IPS-NIHi11 (cell line): ENCODE data around the gene COG8.
"Not testable (repeated sequence)": the region's sequence is repeated elsewhere in the genome, so short reads cannot be mapped to it uniquely, and the experiment has no call there.

Experiments used
- DNase-seq: peaks from one replicate; pipeline ENCODE4 v3.0.0; 2012; ENCODE audit warnings: mixed read lengths, low spot score

COG8 gene

DNA sequence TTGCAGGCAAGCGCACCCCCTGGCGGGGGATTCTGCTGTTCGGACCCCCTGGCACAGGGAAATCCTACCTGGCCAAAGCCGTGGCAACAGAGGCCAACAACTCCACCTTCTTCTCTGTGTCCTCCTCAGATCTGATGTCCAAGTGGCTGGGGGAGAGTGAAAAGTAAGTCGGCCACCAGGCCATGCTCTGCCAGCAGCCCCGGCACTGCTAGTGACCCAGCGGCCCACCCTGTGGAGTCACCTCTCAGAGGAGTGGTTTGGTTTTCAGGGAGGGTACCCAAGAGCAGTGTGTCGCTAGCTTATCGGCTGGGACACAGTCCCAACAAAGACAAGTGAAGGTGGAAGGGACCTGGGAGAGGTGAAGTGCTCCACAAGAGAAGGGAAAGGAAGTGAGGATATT lies 20.0 kb downstream of the COG8 start:
- DNase-seq = no peak

DNA sequence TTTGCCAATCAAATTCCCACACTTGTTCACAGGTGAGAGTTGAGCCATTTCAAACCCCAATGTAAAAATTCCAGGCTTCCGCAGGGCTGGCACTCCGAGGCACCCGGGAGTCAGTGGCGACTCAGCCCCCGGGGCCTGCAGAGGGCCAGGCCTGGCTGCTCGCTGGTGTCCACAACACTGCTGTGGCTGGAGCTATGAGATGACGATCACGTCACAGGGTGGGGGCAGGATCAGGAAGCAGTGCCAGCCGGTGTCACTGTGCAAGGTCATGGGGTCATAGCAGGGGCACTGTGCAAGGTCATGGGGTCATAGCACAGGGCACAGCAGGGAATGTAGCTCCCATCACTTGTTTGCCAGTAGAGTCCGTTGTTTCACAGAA lies 20.5 kb downstream of the COG8 start:
- DNase-seq = no peak

DNA sequence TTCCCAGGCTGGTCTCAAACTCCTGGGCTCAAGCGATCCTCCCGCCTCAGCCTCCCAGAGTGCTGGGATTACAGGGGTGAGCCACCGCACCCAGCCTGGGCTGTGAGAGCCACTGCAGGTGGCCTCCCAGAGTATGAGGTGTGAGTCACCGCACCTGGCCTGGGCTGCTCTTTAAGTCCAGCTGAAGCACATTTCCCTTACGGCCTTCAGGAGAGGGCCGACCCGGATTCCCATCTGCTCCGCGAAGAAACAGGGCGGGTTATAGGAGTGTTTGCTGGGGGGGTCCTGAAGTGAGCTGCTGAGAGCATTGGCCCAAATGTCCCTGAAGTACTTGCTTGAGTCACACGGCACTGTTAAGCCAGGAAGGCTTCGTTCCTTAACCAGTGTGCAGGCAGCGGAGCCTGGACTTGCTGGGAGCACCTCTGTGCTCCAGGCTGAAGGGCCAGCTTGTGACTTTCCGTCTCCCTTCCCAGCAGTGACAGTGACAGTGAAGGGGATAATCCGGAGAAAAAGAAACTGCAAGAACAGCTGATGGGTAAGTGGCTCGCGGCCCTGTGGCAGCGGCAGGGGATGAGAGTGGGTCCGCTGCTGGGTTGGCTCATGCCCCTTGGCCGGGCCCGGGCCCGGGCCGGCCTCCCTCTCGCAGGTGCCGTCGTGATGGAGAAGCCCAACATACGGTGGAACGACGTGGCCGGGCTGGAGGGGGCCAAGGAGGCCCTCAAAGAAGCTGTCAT lies 21.0 kb downstream of the COG8 start:
- no peak for DNase-seq

DNA sequence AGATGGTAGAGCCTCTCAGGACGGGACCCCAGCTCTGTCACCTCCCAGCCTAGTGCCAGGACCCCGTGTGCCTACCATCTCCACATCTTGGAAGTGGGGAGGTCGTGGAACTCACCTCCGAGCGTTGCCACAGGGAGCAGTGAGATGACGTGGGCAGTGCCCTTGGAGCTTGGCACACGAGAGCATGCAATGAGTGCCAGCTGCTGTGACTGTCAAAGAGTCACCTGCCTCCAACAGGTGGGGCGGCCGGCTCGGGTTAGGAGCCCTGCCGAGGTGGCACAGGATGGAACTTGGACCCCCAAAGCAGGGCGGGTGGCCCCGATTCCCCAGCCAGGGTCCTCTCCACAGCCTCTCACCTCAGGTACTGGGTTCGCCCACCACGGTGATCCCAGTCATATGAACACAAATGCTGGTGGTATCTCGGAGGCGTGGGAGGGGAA lies 22.7 kb downstream of the COG8 start:
- no peak for DNase-seq

DNA sequence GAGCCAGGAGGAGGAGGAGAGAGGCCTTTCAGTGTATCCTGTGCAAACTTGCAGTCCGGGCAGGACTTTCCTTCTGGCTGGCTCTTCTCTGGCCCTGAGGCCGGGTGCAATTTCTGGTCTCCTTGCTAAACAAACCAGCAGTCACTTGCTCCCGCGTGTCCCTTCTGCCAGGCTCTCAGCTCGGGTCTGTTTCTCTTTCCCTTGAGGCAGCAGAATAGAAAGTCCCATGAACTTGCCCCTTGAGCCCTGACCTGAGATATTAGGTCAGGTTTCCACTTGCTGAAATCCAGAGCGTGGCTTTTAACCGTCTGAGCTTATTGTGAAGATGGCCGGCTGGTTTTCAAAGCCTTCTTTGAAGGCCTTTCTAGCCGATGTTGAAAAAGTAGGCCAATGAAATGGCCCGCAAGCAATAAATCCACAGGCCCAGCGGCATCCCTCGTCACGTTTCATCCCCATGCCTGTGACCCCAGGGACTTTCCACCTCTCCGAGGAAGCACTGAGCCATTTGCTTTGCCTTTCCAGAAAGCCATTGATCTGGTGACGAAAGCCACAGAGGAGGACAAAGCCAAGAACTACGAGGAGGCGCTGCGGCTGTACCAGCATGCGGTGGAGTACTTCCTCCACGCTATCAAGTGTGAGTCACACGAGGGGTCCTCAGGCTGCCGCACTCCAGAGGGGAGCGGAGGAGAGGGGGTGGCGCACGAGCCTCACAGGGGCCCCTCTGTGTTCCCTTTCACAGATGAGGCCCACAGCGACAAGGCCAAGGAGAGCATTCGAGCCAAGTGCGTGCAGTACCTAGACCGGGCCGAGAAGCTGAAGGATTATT lies 23.7 kb downstream of the COG8 start:
- DNase-seq = no peak

DNA sequence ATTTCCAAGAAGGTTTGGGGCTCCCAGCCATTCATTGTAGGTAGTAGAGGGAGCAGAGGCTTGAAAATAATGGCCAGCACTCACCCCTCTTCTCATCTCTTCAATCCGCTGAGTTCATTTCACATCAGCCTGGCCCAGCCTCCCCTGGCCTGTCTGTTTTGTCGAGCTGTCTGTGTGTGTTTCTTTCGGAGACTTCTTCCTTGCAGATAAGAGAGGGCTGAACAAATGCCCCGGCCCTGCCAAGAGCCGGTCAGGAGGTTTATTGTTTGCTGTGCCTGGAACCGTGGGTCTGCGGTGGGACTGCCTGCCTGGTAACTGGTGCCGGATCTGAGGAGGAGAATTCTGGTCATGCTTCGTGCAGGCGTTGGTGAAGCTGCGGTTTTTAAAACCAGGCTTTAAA lies 24.8 kb downstream of the COG8 start:
- no peak for DNase-seq

DNA sequence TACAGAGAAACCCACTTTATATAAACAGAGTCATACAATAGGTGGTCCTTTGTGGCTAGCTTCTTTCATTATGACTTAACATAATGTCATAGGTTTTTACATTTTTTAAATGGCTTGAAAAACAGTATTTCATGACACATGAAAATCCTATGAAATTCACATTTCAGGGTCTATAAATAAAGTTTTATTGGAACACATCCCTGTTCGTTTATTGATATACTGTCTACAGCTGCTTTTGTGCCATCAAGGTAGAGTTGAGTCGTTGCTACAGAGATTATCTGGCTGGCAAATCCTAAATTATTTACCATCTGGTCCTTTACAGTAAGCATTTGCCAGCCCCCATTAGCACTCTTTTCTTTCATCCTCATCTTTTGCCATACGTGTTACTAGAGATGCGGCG lies 25.9 kb downstream of the COG8 start:
- DNase-seq = no peak

DNA sequence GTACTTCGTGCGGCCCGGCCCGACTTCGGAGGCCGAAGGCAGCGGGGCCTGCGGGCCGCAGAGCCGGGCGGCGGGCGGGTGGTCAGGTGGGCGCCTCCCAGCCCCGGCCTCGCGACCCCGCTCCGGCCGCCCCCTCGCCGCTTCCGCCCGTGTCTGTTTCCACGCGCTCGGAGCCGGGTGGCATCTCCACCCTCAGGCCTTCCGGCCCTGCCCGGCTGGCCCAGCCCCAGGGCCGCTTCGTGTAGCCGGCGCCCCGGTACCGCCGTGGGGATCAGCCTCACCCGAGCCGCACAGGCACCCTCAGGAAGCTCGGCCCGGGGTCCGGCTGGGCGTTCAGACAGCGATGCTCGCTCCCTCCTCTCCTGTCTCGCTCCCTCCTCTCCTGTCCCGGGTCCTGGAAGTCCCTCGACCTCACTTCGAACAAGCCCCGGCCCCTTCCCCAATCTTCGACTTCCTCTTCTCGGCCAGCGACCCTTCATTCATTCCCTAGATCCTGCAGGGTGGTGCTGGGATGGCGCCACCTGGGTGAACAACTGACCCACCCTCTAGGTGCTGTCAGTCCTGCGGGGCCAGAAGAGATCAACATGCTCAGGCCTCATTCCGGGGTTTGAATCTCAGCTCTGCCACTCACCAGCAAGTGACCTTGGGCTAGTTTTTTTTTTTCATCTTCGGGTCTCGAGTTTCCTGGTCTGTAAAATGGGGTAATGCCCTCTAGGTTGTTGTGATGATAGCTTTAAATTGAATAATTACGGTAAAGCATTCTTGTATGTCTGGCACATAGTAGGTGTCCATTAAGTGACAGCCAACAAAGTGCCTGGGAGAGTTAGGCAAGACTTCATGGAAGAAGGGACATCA lies 27.6 kb downstream of the COG8 start:
- peak; percentile 67 for DNase-seq

DNA sequence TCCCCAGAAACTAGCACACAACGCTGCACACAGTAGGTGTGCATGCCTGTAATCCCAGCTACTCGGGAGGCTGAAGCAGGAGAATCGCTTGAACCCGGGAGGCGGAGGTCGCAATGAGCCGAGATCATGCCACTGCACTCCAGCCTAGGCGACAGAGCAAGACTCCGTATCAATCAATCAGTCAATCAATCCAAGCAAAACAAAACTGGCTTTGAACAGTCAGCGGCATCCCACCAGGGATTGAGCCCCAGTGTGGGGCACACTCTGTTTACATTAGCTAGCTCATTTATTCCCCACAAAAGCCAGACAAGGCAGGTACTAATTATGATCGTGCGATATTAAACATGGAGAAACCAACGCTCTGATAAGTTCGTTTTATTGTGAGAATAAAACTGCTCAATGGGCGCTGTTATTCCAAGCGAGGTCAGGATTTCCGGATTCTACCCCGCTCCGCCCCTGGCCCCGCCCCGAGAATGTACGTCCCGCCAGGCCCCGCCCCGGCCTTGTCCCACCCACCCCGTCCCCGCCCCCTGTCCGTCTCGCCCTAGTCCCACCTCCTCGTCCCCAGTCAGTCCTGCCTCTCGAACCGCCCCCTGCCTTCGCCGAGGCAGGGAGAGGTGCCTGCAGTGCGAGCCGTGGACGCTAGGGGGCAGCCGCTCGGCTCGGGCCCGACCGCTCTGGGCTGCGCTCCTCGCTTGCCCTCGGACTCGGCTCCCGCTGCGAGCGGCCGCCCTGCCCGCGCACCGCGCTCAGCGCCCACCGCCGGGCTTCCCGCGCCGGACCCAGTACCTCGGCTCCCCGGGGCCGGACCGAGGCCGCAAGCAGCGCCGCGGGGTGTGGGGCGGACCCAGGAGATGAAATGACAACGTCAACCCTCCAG lies 28.5 kb downstream of the COG8 start, which contains the start of gene VPS4A:
VPS4A (plus strand) TSS at position 698 of the 880 bp plus-strand sequence; CDS start at position 860, 162 bp downstream.
- DNase-seq = peak; percentile 98

DNA sequence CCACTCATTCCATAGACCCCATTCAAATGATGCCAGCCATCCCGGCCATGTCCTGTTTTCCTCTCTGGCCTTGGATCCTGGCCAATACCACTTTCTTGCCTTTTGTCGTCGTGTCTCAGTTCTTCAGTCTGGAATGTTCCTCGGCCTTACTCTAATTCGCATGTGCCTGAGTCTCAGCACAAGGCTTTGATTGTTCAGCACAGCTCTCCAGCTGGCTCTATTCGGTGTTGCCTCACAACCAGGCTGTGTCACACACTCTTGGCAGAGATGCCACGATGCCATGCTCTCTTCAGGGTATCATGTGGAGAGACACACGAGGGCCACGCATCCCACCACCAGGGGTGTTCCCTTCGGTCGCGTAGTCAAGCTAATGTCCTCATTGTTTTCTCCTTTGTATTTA lies 30.0 kb downstream of the COG8 start:
- no peak for DNase-seq

DNA sequence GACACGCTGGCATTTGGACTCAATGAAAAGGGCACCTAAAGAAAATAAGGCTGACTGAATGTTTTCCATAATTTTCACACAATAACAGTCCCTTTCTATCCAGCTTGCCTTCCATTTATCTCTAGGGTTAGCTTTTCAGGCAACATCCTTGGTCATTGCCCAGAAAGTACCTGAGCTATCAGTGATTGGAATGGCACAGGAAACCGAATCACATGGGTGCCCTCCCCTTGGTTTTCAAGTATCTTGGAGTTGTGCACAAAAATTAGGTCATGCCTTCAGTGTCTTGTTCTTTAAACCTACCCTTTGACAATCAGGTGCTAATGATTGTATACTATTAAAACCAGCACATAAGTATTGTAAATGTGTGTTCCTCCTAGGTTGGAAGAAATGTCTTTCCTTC lies 31.5 kb downstream of the COG8 start:
- DNase-seq = no peak

DNA sequence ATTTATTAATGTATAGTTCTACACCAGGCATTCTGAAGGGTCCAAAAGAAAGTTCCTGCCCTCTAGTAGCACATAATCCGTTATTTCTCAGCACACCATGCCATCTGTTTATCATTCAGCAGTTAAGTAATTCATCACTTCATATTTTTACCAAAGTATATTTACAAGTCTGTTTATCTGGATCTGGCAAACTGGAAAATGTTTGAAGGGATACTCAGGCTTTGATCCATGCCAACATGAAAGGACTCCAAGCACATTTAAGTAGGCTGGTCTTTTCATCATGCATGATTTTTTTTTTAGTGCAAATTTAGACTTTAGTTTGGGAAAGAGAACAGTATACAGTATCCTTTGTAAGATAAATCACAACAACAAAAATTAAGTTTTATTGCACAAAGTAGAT lies 32.3 kb downstream of the COG8 start:
- DNase-seq = no peak

DNA sequence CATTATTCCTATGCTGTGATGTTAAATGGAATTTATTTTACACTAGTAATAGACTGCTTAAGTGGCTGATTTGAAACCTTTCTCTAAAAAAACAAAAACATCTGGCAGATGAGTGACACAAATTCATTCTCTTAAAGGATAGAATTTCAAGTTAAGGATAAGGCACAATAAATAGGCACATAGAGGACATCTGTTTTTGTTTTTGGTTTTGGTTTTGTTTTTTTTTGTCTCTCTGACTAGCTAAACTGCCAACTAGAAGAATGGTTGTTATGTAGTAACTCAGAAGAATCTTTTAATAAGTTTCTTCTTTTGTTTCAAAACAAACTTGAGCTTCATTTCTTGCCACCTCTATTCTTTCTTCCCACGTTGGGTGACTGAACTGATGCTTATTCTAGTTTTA lies 33.3 kb downstream of the COG8 start:
- no peak for DNase-seq

DNA sequence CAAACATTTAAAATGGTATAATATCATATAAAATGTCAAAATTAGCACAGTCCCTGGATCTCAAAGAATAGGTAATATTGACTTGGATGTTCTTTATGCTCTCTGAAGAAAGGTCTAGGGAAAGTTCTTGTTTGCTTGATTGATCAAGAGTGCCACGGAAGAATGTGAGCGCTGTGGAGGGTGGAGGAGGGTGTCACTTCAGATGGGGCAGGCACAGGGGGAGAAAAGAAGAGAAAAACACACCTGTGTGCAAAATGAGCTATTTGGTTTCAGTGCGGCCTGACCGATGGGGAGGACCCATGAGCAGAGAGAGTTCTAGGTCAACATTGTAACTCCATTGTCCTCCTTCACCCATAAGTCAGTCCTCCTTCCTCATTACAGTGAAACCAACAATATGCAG lies 37.1 kb downstream of the COG8 start:
- no peak for DNase-seq

DNA sequence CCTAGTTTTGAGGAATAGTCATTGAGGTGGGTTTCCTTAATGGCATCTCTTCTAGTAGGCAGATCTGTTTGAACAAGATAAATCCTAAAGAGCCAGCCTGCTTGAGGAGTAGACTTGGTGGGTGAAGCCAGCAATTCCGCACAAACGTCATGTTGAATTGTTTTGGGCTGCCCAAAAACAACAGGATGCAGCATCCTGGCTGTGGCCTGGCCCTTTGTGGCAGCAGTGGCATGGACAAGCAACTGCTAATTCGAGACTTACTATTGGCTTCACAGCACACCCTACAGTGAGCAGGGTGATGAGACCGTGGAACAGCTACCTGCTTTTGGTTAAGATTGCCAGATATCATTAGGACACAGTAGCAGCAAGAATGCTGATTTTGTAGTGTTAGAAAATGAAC lies 37.5 kb downstream of the COG8 start:
- DNase-seq = no peak

DNA sequence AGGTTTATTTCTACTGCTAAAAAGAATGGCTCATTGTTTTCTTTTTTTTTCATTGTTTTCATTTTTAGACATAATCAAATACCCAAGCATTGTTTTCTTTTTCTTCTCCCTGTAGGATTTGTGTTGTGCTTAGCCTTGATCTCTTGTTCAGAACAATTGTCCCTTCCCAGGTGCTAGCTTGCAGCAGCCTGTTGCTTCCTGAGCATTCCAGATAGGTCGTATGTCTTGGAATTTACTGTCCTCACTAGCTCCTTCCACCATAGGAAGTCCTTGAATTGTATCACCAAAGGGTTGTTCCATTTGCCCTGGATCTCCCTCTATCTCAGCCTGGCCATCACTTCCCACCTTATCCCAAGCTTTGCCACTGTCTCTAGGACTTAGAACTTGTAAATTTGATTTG lies 38.2 kb downstream of the COG8 start:
- no peak for DNase-seq

DNA sequence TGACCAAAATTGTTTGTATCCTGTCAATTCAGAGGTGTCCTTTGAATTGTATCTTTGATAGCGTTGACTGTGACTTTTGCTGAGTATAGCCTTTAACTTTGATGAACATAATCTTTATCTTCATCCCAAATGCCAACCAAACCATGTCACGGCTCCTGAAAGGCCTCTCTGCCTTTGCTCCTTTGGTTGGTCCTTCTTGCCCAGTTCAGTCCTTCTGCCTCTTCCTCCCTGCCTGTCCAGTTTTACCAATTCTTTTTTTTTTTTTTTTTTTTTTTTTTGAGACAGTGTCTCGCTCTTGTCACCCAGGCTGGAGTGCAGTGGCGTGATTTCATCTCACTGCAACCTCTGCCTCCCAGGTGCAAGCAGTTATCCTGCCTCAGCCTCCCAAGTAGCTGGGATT lies 41.1 kb downstream of the COG8 start:
- no peak for DNase-seq

DNA sequence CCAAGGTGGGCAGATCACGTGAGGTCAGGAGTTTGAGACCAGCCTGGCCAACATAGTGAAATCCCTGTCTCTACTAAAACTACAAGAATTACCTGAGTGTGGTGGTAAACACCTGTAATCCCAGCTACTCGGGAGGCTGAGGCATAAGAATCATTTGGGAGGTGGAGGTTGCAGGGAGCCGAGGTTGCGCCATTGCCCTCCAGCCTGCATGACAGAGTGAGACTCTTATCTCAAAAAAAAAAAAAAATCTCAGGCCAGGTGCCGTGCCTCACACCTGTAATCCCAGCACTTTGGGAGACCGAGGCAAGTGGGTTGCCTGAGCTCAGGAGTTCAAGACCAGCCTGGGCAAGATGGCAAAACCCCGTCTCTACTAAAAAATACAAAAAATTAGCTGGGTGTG lies 42.6 kb downstream of the COG8 start:
- DNase-seq = not testable (repeated sequence)

DNA sequence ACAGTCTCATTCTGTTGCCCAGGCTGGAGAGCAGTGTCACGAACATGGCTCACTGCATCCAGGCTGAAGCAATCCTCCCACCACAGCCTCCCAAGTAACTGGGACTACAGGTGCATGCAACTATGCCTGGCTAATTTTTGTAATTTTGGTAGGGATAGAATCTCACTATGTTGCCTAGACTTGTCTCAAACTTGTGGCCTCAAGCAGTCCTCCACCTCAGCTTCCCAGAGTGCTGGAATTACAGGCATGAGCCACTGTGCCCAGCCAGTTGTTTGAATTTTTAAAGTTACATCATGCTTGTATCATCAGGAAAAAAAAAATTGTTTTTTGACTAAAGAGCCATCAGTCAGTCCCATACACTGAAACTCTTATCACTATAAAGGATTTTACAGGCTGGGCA lies 45.3 kb downstream of the COG8 start:
- DNase-seq = no peak

DNA sequence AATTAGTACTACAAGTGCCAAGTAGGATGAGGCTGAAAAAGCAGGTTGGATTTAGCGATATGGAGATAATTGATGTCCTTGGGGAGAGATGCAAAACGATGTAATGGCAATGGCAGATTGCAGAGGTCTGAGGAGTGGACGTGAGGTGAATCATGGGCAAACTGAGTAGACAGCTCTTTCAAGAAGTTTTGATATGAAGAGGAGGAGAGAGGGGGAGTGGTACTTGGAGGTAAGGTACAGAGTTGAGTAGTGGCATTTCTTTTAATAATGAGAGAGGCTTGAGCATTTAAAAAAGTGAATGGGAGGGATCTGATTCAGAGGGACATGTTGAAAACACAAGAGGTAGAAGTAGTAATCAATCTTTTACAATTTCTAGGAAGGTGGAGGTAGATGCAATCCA lies 46.0 kb downstream of the COG8 start:
- DNase-seq = no peak

DNA sequence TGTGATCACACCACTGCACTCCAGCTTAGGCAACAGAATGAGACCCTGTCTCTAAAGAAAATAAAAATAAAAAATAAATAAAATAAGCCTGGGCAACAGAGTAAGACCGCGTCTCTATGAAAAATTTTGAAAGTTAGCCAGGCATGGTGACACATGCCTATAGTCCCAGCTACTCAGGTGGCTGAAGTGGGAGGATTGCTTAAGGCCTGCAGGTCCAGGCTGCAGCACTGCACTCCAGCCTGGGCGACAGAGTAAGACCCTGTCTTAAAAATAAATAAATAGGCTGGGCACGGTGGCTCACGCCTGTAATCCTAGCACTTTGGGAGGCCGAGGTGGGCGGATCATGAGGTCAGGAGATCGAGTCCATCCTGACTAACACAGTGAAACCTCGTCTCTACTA lies 47.7 kb downstream of the COG8 start:
- not testable (repeated sequence) for DNase-seq
